HepG2 (cell line): Measurements from ENCODE around the gene PNMA8B. TPM values are rescaled to one million over a fixed set of nuclear protein-coding genes. Genes with fewer than 3 reads are reported as not detected.

Experiments used
- ARHGAP35 ChIP-seq: sonication (generic); formaldehyde crosslinking; IDR thresholded peaks from 2 replicates; pipeline ENCODE4 v1.9.0; 2022; ENCODE audit warnings: mild to moderate bottlenecking, inconsistent platforms, moderate library complexity, missing genetic modification reagents, borderline replicate concordance
- ATF7-NPFF ChIP-seq: sonication (generic); formaldehyde crosslinking; IDR thresholded peaks from 2 replicates; pipeline ENCODE4 v1.8.1; 2023; ENCODE audit warnings: mild to moderate bottlenecking, low read depth, missing genetic modification reagents, moderate library complexity
- HNRNPK ChIP-seq: fragments of 200-400 bp; formaldehyde crosslinking; IDR thresholded peaks from 2 replicates; pipeline ENCODE4 v1.6.1; 2018; ENCODE audit warnings: low read length, low read depth, moderate library complexity, mild to moderate bottlenecking; ENCODE audit not compliant: poor library complexity, severe bottlenecking
- HNRNPUL1 ChIP-seq: fragments of 200-400 bp; formaldehyde crosslinking; IDR thresholded peaks from 2 replicates; pipeline ENCODE4 v1.6.1; 2017; ENCODE audit warnings: low read depth, mild to moderate bottlenecking, low read length, moderate library complexity
- MBNL3 ChIP-seq: fragments of 250-450 bp; sonication (Bioruptor Pico); conservative IDR thresholded peaks from 2 replicates; pipeline ENCODE4 v1.8.0; 2022; ENCODE audit warnings: mild to moderate bottlenecking, inconsistent platforms
- MIER2 ChIP-seq: IDR thresholded peaks from 2 replicates; pipeline ENCODE4 v1.6.1; 2016; ENCODE audit warnings: missing biosample characterization, missing genetic modification reagents
- MLLT10 ChIP-seq: sonication (generic); formaldehyde crosslinking; IDR thresholded peaks from 2 replicates; pipeline ENCODE4 v1.4.0; 2020; ENCODE audit warnings: missing genetic modification reagents
- NCOR1 ChIP-seq: fragments of 200-600 bp; sonication (generic); IDR thresholded peaks from 2 replicates; pipeline ENCODE4 v1.7.0; 2017; ENCODE audit warnings: antibody characterized with exemption, low read length, borderline replicate concordance
- SMYD3 ChIP-seq: sonication (generic); formaldehyde crosslinking; IDR thresholded peaks from 2 replicates; pipeline ENCODE4 v1.8.1; 2023; ENCODE audit warnings: mild to moderate bottlenecking, missing genetic modification reagents
- XRCC5 ChIP-seq: fragments of 200-400 bp; formaldehyde crosslinking; optimal IDR thresholded peaks from 2 replicates; pipeline ENCODE3; 2017; ENCODE audit warnings: mild to moderate bottlenecking, low read length
- ZKSCAN1 ChIP-seq: fragments of 150-350 bp; IDR thresholded peaks from 2 replicates; pipeline ENCODE4 v1.6.1; 2014; ENCODE audit warnings: low read length
- ZNF350 ChIP-seq: sonication (generic); formaldehyde crosslinking; IDR thresholded peaks from 2 replicates; pipeline ENCODE4 v1.4.0; 2020; ENCODE audit warnings: mild to moderate bottlenecking, low read depth, missing genetic modification reagents, borderline replicate concordance
- ZNF567 ChIP-seq: sonication (generic); formaldehyde crosslinking; IDR thresholded peaks from 2 replicates; pipeline ENCODE4 v1.8.1; 2023; ENCODE audit warnings: mild to moderate bottlenecking, missing genetic modification reagents, borderline replicate concordance
- ZNF598 ChIP-seq: sonication (generic); formaldehyde crosslinking; IDR thresholded peaks from 2 replicates; pipeline ENCODE4 v1.5.1; 2020; ENCODE audit warnings: mild to moderate bottlenecking, missing genetic modification reagents, borderline replicate concordance
- ZNF749 ChIP-seq: sonication (generic); formaldehyde crosslinking; IDR thresholded peaks from 2 replicates; pipeline ENCODE4 v1.8.0; 2022; ENCODE audit warnings: mild to moderate bottlenecking, missing genetic modification reagents, moderate library complexity, borderline replicate concordance
- ZNF788 ChIP-seq: sonication (generic); formaldehyde crosslinking; IDR thresholded peaks from 2 replicates; pipeline ENCODE4 v1.5.0; 2020; ENCODE audit warnings: mild to moderate bottlenecking, missing genetic modification reagents, borderline replicate concordance
- ZNF839 ChIP-seq: sonication (generic); formaldehyde crosslinking; IDR thresholded peaks from 2 replicates; pipeline ENCODE4 v1.4.0; 2020; ENCODE audit warnings: missing genetic modification reagents, mild to moderate bottlenecking, borderline replicate concordance
- polyA plus RNA-seq, 8 experiments: library from polyadenylated mRNA; depleted of rRNA in 3 of 8; stranded (reverse) in 7 of 8; unstranded in 1 of 8; fragments of >200 nt; fragmentation: Illumina TruSeq in 4 of 8; extraction: Trizol in 4 of 8; gene quantifications; 2 replicates each; pipeline versions ENCODE4 v1.2.1 to v1.2.3, GENCODE V29; 2011 to 2016; ENCODE audit warnings: low read depth in 4 of 8, missing spikeins in 1 of 8, mixed read lengths in 1 of 8; ENCODE audit not compliant: insufficient read depth in 1 of 8
- total RNA-seq, 5 experiments: library from RNA; depleted of rRNA; stranded (reverse); fragments of >200 nt; fragmentation: Illumina TruSeq; extraction: Trizol; gene quantifications; 2 replicates each; pipeline ENCODE4 v1.2.3, GENCODE V29; 2016; ENCODE audit warnings: low read depth in 1 of 5
- TF ChIP-seq, protein P1 (sequence below): sonication (generic); formaldehyde crosslinking; IDR thresholded peaks from one replicate; pipeline ENCODE4 v1.5.1; 2020; ENCODE audit warnings: mild to moderate bottlenecking, missing genetic modification reagents; ENCODE audit errors: not compliant biosample characterization
- TF ChIP-seq, protein P2 (sequence below): sonication (generic); formaldehyde crosslinking; IDR thresholded peaks from 2 replicates; pipeline ENCODE4 v1.5.0; 2020; ENCODE audit warnings: mild to moderate bottlenecking, missing genetic modification reagents, borderline replicate concordance

The PNMA8B gene
- total and polyA plus RNA-seq, 2 of the 13 experiments (the other 11 are each of a cell fraction or from before 2014, with no cell fraction given): not detected

DNA sequence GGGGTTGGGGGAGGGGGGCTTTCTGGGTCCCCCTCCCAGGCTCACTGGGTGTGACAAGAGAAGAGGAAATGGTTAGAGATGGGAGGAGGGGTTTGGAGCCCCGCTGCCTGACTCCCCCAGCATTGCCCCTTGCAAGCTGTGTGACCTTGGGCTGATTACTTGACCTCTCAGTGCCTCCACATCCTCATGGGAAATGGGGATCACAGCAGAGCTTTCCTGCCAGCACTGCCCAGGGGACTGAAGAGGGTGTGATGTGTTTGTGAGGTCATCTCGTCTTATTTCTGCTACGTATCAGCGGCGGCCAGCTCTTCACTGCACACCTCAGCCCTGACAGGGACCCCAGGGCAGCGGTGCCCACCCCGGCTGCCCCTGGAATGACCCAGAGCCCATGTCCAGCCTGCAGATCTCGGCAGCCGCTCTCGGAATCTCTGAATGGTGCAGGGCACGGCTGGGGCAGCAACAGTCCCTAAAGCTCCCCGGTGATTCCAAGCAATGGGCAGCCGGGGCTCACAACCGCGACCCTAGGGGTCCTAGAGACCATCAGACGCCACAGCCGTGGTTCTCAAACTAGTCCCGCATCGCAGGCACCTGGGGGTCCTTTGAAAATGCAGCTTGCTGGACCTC is 8.4 kb downstream of the PNMA8B start (continued):
- TF ChIP-seq, protein P1, sequence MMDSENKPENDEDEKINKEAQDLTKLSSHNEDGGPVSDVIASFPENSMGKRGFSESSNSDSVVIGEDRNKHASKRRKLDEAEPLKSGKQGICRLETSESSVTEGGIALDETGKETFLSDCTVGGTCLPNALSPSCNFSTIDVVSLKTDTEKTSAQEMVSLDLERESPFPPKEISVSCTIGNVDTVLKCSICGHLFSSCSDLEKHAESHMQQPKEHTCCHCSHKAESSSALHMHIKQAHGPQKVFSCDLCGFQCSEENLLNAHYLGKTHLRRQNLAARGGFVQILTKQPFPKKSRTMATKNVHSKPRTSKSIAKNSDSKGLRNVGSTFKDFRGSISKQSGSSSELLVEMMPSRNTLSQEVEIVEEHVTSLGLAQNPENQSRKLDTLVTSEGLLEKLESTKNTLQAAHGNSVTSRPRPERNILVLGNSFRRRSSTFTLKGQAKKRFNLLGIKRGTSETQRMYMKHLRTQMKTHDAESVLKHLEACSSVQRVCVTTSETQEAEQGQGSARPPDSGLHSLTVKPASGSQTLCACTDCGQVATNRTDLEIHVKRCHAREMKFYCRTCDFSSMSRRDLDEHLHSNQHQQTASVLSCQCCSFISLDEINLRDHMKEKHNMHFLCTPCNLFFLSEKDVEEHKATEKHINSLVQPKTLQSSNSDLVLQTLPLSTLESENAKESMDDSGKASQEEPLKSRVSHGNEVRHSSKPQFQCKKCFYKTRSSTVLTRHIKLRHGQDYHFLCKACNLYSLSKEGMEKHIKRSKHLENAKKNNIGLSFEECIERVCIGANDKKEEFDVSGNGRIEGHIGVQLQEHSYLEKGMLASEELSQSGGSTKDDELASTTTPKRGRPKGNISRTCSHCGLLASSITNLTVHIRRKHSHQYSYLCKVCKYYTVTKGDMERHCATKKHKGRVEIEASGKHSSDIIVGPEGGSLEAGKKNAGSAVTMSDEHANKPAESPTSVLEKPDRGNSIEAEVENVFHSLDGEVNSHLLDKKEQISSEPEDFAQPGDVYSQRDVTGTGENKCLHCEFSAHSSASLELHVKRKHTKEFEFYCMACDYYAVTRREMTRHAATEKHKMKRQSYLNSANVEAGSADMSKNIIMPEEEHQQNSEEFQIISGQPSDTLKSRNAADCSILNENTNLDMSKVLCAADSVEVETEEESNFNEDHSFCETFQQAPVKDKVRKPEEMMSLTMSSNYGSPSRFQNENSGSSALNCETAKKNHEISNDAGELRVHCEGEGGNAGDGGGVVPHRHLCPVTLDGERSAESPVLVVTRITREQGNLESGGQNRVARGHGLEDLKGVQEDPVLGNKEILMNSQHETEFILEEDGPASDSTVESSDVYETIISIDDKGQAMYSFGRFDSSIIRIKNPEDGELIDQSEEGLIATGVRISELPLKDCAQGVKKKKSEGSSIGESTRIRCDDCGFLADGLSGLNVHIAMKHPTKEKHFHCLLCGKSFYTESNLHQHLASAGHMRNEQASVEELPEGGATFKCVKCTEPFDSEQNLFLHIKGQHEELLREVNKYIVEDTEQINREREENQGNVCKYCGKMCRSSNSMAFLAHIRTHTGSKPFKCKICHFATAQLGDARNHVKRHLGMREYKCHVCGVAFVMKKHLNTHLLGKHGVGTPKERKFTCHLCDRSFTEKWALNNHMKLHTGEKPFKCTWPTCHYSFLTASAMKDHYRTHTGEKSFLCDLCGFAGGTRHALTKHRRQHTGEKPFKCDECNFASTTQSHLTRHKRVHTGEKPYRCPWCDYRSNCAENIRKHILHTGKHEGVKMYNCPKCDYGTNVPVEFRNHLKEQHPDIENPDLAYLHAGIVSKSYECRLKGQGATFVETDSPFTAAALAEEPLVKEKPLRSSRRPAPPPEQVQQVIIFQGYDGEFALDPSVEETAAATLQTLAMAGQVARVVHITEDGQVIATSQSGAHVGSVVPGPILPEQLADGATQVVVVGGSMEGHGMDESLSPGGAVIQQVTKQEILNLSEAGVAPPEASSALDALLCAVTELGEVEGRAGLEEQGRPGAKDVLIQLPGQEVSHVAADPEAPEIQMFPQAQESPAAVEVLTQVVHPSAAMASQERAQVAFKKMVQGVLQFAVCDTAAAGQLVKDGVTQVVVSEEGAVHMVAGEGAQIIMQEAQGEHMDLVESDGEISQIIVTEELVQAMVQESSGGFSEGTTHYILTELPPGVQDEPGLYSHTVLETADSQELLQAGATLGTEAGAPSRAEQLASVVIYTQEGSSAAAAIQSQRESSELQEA (CRISPR knock-in tag): no peak
- no peak for TF ChIP-seq ZKSCAN1
- no peak for TF ChIP-seq HNRNPK
- TF ChIP-seq ZNF598 (CRISPR knock-in tag): no peak
- TF ChIP-seq SMYD3 (CRISPR knock-in tag): no peak
- 0 out of 2 replicates have a peak, but pooled peaks have one; percentile 27 for TF ChIP-seq ATF7-NPFF
- no peak for TF ChIP-seq ZNF749 (CRISPR knock-in tag)
- TF ChIP-seq ZNF839: peak; percentile 62; the same call in 1 of the 2 replicates
- TF ChIP-seq MIER2 (CRISPR knock-in tag): no peak
- 0 out of 2 replicates have a peak, but pooled peaks have one; percentile 31 for TF ChIP-seq ZNF567 (CRISPR knock-in tag)
- TF ChIP-seq NCOR1: no peak
- TF ChIP-seq, protein P2, sequence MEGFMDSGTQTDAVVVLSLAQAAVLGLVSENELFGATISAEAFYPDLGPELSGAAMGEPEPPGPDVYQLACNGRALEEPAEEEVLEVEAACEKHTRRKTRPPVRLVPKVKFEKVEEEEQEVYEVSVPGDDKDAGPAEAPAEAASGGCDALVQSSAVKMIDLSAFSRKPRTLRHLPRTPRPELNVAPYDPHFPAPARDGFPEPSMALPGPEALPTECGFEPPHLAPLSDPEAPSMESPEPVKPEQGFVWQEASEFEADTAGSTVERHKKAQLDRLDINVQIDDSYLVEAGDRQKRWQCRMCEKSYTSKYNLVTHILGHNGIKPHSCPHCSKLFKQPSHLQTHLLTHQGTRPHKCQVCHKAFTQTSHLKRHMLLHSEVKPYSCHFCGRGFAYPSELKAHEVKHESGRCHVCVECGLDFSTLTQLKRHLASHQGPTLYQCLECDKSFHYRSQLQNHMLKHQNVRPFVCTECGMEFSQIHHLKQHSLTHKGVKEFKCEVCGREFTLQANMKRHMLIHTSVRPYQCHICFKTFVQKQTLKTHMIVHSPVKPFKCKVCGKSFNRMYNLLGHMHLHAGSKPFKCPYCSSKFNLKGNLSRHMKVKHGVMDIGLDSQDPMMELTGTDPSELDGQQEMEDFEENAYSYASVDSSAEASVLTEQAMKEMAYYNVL (CRISPR knock-in tag): no peak
- no peak for TF ChIP-seq MBNL3 (CRISPR knock-in tag)
- TF ChIP-seq ZNF788: 0 out of 2 replicates have a peak, but pooled peaks have one; percentile 26
- no peak for TF ChIP-seq ARHGAP35 (CRISPR knock-in tag)
- 0 out of 2 replicates have a peak, but pooled peaks have one; percentile 43 for TF ChIP-seq ZNF350 (CRISPR knock-in tag)
- TF ChIP-seq MLLT10: no peak
- peak; percentile 8 for TF ChIP-seq XRCC5
- TF ChIP-seq HNRNPUL1: no peak
